Activated CD4-positive, alpha-beta T cell treated with anti-CD3 and anti-CD28 coated beads, Interleukin-2, amount 50 U/mL, for 16 hours (primary cell): ENCODE data around the gene RNASEH2A.
"Not testable (repeated sequence)": the region's sequence is repeated elsewhere in the genome, so short reads cannot be mapped to it uniquely, and the experiment has no call there.

Experiments
- DNase-seq: peaks from one replicate; pipeline ENCODE4 v3.0.0-alpha.2; 2020

RNASEH2A gene

GRCh38 chr19:12834566-12834943, 28.2 kb downstream of the RNASEH2A start, which contains the start of gene RTBDN:
TSS of gene RTBDN (minus strand) at chr19:12834579. CDS start at chr19:12829979, 4,600 bp downstream.
- DNase-seq, result no peak

GRCh38 chr19:12834976-12835757, 28.8 kb downstream of the RNASEH2A start:
- DNase-seq, result no peak

GRCh38 chr19:12836529-12836863, 30.1 kb downstream of the RNASEH2A start:
- no peak for DNase-seq

DNA sequence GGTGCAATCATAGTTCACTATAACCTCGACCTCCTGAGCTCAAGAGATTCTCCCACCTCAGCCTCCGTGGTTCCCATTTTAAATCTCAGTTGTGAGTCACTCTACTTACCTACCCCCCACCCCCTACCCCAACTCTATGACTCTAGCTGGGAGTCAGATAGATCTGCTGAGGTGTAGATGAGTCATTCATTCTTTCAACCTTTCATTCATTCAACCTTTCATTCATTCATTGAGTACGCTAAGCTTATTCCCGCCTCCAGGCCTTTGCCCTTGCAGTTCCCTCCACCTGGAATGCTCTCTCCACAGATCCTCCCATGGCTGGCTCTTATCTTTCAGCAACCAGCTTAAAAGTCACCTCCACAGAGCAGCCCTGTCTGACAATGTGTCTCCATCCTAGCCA, 30.8 kb downstream of the RNASEH2A start:
- DNase-seq, result no peak

DNA sequence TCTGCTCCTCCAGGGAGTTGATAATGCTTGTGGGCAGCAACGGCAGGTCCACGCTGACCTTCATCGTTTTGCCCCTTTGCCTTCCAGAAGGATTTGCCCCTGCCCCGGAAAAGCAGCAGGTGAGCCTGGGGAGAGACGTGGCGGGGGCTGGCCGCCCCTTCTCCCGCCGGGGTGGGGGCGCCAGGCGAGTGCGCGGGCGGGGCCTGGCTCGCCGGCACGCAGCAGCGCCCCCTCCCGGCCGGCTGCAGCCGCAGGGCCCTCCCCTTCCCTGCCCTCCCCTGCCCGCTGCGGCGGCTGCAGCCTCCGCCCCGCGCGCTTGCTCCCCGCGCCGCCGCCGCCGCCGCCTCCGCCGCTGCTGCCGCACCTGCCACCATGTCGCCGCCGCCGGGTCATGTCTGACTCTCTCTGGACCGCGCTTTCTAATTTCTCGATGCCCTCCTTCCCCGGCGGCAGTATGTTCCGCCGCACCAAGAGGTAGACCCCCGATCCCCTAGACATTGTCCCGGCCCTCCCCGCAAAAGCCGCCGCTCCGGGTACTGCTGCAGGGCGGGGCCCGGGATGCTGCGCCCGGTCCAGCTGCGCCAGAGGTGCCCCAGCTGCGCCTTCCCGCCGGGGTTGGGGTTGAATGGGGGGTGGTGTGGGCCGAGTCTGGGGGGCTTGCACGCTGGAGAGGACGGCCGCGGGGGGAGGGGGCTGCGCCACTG, 31.9 kb downstream of the RNASEH2A start, which contains the start of gene MAST1:
TSS of gene MAST1 (plus strand) at position 334 of the 704 bp plus-strand sequence. CDS start at position 392, 58 bp downstream.
- DNase-seq, result peak; percentile 50

- DNase-seq, result no peak
Observed at GRCh38 chr19:12838886-12839756, 32.7 kb downstream of the RNASEH2A start.

DNA sequence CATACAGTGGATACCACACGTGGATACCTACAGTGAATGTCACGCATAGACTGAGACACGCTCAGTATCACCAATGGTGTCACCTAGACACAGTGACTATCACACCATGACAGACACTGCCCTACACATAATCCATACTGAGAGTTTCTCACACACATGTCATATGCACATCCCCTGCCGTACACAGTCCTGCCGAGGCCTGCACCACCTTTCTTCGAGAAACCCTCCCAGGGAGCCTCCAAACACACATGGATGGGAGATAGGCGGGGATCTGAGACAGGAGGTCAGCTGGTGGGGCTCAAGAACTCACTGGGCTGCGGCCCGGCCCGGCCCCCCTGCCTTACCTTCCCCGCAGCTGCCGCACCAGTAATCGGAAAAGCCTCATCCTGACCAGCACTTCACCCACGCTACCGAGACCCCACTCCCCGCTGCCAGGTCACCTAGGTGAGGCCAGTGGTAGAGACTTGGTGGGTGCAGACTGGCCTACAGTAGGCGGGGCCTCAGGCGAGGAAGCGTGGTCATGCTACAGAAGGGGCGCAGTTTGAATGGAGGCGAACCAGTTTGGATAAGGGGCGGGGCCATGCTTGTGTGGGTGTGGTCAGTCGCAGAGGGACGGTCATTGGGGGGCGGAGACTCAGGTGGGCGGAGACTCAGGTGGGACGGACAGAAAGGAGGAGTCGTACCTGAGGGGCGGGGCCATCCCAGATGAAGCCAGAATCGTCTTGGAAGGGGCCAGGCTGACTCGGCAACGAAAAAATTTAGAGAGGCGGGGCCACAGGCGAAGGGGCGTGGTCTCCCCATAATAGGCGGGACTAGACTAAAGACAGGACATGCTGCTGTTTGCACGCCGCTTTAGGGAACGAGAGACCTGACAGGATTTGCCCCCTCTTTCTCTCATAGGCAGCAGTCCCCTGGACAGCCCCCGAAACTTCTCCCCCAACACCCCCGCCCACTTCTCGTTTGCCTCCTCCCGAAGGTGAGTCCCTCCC, 34.0 kb downstream of the RNASEH2A start:
- DNase-seq, result peak; percentile 73

GRCh38 chr19:12841094-12841493, 34.7 kb downstream of the RNASEH2A start:
- DNase-seq, result no peak

DNA sequence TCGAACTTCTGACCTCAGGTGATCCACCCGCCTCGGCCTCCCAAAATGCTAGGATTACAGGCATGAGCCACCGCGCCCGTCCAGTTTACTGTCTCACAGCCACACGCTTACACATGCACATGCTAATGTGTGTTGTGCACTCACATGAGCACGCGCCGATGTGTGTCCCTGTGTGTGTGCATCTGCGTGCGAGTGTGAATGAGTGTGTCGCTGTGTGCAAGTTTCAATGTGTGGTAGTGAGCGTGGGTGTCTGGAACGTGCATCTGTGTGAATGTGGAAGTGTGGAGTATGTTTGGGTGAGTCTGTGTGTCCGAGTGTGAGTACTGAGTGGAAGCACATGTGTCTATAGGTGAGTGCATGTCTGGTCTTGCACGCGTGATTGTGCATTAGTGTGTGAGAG, 36.1 kb downstream of the RNASEH2A start:
- DNase-seq, result no peak

- no peak for DNase-seq
Observed at GRCh38 chr19:12843328-12843727, 36.9 kb downstream of the RNASEH2A start.

DNA sequence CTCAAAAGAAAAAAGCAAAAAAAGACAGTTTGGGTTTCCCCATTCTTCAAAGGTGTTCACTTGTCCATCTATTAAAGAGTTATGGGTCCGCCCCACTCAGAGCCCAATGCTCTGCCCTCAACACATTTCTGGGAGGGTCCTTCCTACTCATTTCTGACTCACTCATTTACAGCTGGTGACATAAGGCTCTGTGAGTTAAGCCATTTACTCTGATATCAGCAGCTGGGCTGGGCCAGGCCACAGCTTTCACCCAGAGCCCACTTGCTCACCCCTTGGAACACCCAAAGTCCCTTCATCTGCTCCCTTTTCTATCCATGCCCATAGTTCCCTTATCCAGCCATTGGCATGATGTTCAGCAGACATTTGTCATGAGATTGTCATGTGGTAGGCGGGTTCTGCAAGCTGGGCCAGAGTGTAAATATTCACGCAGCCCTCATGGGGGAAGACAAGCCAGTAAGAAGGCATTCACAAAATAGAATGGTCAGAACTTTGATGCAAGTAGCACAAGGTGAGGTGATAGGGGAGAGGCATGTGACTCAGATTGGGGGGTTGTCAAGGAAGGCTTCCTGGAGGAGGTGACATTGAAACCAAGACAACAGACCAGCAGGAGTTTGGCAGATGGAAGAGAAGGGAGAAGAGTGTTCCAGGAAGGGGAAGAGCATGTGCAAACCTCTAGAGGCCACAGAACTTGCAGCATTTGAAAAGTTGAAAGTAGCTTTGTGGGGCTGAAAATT, 37.8 kb downstream of the RNASEH2A start:
- DNase-seq, result no peak

DNA sequence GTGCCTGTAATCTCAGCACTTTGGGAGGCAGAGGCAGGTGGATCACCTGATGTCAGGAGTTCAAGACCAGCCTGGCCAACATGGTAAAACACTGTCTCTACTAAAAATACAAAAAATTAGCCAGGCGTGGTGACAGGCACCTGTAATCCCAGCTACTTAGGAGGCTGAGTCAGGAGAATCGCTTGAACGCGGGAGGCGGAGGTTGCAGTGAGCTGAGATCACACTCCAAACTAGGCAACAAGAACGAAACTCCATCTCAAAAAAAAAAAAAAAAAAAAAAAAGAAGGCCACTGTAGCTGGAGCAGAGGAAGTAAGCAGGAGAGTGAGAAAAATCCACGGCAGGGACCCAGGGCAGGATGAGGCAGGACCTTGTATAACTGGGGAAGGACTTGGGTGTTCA, 40.2 kb downstream of the RNASEH2A start:
- not testable (repeated sequence) for DNase-seq

DNA sequence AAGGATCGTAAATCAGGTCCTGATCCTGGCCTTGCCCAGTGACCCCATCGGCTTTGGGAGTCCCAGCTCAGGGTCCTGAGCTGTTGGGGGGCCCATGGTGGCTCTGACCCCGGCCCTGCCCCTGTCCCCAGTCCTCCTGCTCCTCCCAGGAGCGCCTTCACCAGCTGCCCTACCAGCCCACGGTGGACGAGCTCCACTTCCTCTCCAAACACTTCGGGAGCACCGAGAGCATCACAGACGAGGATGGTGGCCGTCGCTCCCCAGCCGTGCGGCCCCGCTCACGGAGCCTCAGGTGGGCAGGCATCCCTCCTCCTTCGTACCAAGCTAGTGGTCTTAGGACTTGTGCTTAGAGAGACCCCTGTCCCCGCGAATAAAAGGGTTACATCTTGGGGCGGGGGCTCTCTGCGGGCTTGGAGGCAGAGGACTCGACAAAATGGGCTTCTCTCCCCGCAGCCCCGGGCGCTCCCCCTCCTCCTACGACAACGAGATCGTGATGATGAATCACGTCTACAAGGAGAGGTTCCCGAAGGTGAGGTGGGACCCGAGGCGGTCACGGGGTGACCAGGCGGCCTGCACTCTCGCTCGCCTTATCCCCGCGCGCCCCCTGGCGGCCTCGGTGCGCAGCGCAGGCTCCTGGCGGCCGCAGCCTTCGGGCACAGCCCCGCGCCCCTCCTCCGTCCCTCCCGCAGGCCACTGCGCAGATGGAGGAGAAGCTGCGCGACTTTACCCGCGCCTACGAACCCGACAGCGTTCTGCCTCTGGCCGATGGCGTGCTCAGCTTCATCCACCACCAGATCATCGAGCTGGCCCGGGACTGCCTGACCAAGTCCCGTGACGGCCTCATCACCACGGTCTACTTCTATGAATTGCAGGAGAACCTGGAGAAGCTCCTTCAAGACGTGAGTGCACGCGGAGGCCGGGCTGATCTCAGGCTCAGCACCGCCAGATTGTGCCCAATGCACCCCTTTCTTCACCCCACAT, 41.1 kb downstream of the RNASEH2A start:
- DNase-seq, result peak; percentile 86

DNA sequence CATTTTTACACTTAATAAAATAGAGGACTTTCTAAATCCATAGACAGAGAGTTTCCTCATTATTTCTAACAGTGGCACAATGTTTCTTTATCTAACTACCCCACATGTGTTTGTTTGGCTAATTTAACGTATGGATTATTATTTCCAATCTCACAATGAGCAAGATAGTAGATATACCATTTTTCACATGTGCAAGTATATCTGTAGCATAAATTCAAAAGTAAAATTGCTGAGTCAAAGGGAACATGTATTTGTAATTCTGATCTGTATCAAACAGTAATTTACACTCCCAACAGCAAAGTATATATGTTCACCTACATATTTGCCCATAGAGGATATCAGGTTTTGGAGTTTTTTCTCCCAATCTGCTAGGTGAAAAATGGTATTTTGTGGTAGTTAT, 50.3 kb downstream of the RNASEH2A start:
- DNase-seq, result no peak

GRCh38 chr19:12858041-12858928, 51.9 kb downstream of the RNASEH2A start:
- no peak for DNase-seq

DNA sequence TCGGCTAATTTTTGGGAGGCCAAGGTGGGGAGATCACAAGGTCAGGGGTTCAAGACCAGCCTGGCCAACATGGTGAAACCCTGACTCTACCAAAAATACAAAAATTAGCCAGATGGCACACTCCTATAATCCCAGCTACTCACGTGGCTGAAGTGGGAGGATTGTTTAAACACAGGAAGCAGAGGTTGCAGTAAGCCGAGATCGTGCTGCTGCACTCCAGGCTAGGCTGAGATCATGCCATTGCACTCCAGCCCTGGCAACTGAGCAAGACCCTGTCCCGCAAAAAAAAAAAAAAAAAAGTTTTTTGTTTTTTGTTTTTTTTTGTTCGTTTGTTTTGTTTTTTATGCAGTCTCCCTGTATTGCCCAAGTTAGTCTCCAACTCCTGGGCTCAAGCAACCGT, 53.2 kb downstream of the RNASEH2A start:
- no peak for DNase-seq
